Lower leg skin (tissue), 4 donors: ENCODE measurements around the gene ZNF699. TPM values are rescaled to one million over a fixed set of nuclear protein-coding genes. Genes with fewer than 3 reads are reported as not detected.

Experiments
- DNase-seq, 2 donors: peaks; one replicate each; pipeline ENCODE4 v3.0.0-alpha.2; 2019; ENCODE audit warnings: low spot score in 2 of 2
- H3K4me3 ChIP-seq: fragments of 200-600 bp; sonication (generic); 2 replicates; pipeline ENCODE4 v1.5.1; 2017; ENCODE audit warnings: mild to moderate bottlenecking, low read depth; ENCODE audit not compliant: poor library complexity, severe bottlenecking
- CTCF ChIP-seq, 3 donors: fragments of 450-650 bp; IDR thresholded peaks; one replicate each; pipeline ENCODE4 v1.5.1; 2016; ENCODE audit warnings: antibody characterized with exemption in 3 of 3, mild to moderate bottlenecking in 3 of 3, moderate library complexity in 2 of 3
- POLR2A ChIP-seq, 2 donors: fragments of 450-650 bp; IDR thresholded peaks; one replicate each; pipeline ENCODE4 v1.6.1; 2016 to 2017; ENCODE audit warnings: antibody characterized with exemption in 2 of 2, mild to moderate bottlenecking in 1 of 2, moderate library complexity in 1 of 2
- WGBS, 2 donors: methylation state at CpG; one replicate each; pipeline ENCODE4 v1.1.5; 2018; 5-methylcytosine and 5-hydroxymethylcytosine counted together
- intact Hi-C: fragments of 100-400 bp; cut with DNase I; formaldehyde crosslinking; loops from one replicate; pipeline ENCODE4 v1.15.0; 2023; ENCODE audit warnings: low total_unique reads
- total RNA-seq, 4 donors: library from RNA; depleted of rRNA; stranded (reverse); fragments of >200 nt; gene quantifications; one replicate each; pipeline ENCODE4 v1.1.0, GENCODE V29; 2016

The ZNF699 gene
- total RNA-seq, 4 donors from 2014 or later, result 12.9 to 19.2 (median 16.1) TPM

- TF ChIP-seq CTCF (IDR thresholded peaks at IDR 0.05), result no peak
- TF ChIP-seq POLR2A (IDR thresholded peaks at IDR 0.05), result no peak
- no peak for DNase-seq
- 75 to 87% methylated on average over 1 of the region's 1 CpG for WGBS, 2 donors
- no peak within 1 kb of the TSS for H3K4me3 ChIP-seq
- intact Hi-C loops, result no loop called here
Observed at GRCh38 chr19:9250630-9251029, 59.0 kb downstream of the ZNF699 start, which contains the start of gene OR7E24. Gene OR7E24 (plus strand): TSS chr19:9250930. CDS start chr19:9251044, 114 bp downstream.

Other genes starting within 250 kb of the ZNF699 start
- gene OR1M1, start 222.8 kb downstream of the ZNF699 start, total RNA-seq, result not detected
- not detected for gene OR7G2, start 202.4 kb downstream of the ZNF699 start, total RNA-seq
- gene OR7G1, start 194.1 kb downstream of the ZNF699 start, total RNA-seq, result not detected
- not detected for gene OR7G3, start 182.9 kb downstream of the ZNF699 start, total RNA-seq
- 10 to 100 TPM; 19.4 to 32.4 (median 29.3) TPM for gene ZNF317, start 169.4 kb downstream of the ZNF699 start, total RNA-seq
- not detected for gene OR7D2, start 130.9 kb downstream of the ZNF699 start, total RNA-seq
- not detected for gene OR7D4, start 90.2 kb downstream of the ZNF699 start, total RNA-seq
- gene OR7E24, start 58.9 kb downstream of the ZNF699 start, total RNA-seq, result not detected
- 10 to 100 TPM in 2 of 4 donors, 1 to 10 TPM in 2; 3.6 to 12.8 (median 9.2) TPM for gene ZNF559, start 14.3 kb upstream of the ZNF699 start, total RNA-seq
- gene ZNF177, start 53.2 kb upstream of the ZNF699 start, total RNA-seq, result 1 to 10 TPM in 2 of 4 donors, under 1 TPM in 1, not detected in 1; 0.38 to 1.5 (median 1.1) TPM
- gene ZNF266, start 125.7 kb upstream of the ZNF699 start, total RNA-seq, result 10 to 100 TPM; 19.1 to 34.4 (median 29.8) TPM
- gene ZNF560, start 188.8 kb upstream of the ZNF699 start, total RNA-seq, result not detected
- 10 to 100 TPM in 2 of 4 donors, 1 to 10 TPM in 2; 4.6 to 15.7 (median 9.5) TPM for gene ZNF426, start 228.8 kb upstream of the ZNF699 start, total RNA-seq